ENCODE data around the gene MED1.

GRCh38 chr17:39408360-39408759 is 42.7 kb downstream of the MED1 start:
- TF ChIP-seq SP2 (tag by site-specific recombination; IDR thresholded peaks at IDR 0.05) = no peak
- no peak for TF ChIP-seq PRDM6 (tag by site-specific recombination; IDR thresholded peaks at IDR 0.05)
- TF ChIP-seq KLF1 (tag by site-specific recombination; IDR thresholded peaks at IDR 0.05) = no peak

All from HEK293 (cell line).